ENCODE results near the gene HS3ST1.
"Not testable (repeated sequence)": the region's sequence is repeated elsewhere in the genome, so short reads cannot be mapped to it uniquely, and the experiment has no call there.

The HS3ST1 gene

GRCh38 chr4:11399461-11399971 lies 29.2 kb downstream of the HS3ST1 start:
- no peak for DNase-seq

- no peak for DNase-seq
Measured at GRCh38 chr4:11397819-11398610, 30.7 kb downstream of the HS3ST1 start.

GRCh38 chr4:11397146-11397545 lies 31.5 kb downstream of the HS3ST1 start:
- DNase-seq, result no peak

- DNase-seq, result no peak
Measured at GRCh38 chr4:11393551-11393950, 35.1 kb downstream of the HS3ST1 start.

GRCh38 chr4:11384072-11384471 lies 44.6 kb downstream of the HS3ST1 start:
- DNase-seq, result not testable (repeated sequence)

GRCh38 chr4:11376571-11376970 lies 52.1 kb downstream of the HS3ST1 start:
- DNase-seq, result no peak

- no peak for DNase-seq
Measured at GRCh38 chr4:11376146-11376545, 52.5 kb downstream of the HS3ST1 start.

GRCh38 chr4:11368701-11369115 lies 60.0 kb downstream of the HS3ST1 start:
- DNase-seq, result no peak

GRCh38 chr4:11367371-11367770 lies 61.3 kb downstream of the HS3ST1 start:
- DNase-seq, result no peak

- no peak for DNase-seq
Measured at GRCh38 chr4:11366859-11367258, 61.8 kb downstream of the HS3ST1 start.

GRCh38 chr4:11365039-11365438 lies 63.7 kb downstream of the HS3ST1 start:
- no peak for DNase-seq

GRCh38 chr4:11359591-11359990 lies 69.1 kb downstream of the HS3ST1 start:
- no peak for DNase-seq

GRCh38 chr4:11355226-11355625 lies 73.5 kb downstream of the HS3ST1 start:
- DNase-seq, result no peak

GRCh38 chr4:11354531-11354930 lies 74.2 kb downstream of the HS3ST1 start:
- DNase-seq, result no peak

GRCh38 chr4:11348449-11349088 lies 80.1 kb downstream of the HS3ST1 start:
- DNase-seq, result no peak

GRCh38 chr4:11344916-11345315 lies 83.8 kb downstream of the HS3ST1 start:
- DNase-seq, result no peak

- DNase-seq, result no peak
Measured at GRCh38 chr4:11343536-11343935, 85.2 kb downstream of the HS3ST1 start.
